HUDEP-2 (cell line): ENCODE data around the gene ICAM2.
"Not testable (repeated sequence)": the region's sequence is repeated elsewhere in the genome, so short reads cannot be mapped to it uniquely, and the experiment has no call there.

Experiments
- DNase-seq, 76 experiments: peaks; one replicate each; lab custom pipeline; 2025; ENCODE audit not compliant: unreplicated experiment in 76 of 76; lab: John Stamatoyannopoulos, UW

Gene ICAM2

GRCh38 chr17:63998050-63998720 lies 22.2 kb downstream of the ICAM2 start, which contains the start of gene PRR29:
Gene PRR29, plus strand, starts transcription at chr17:63998351. Its CDS starts 14 bp downstream, at chr17:63998365.
- peak in 31 of 76 experiments; percentile 10 to 57 (median 25) for DNase-seq

- no peak for DNase-seq
These were observed 22.9 kb downstream of the ICAM2 start for GRCh38 chr17:63997341-63998048.

GRCh38 chr17:63996430-63997182 lies 23.8 kb downstream of the ICAM2 start:
- no peak for DNase-seq

- DNase-seq, result no peak
These were observed 24.8 kb downstream of the ICAM2 start for GRCh38 chr17:63995626-63996025.

GRCh38 chr17:63993368-63993985 lies 27.0 kb downstream of the ICAM2 start:
- no peak for DNase-seq

- DNase-seq, result no peak
These were observed 28.8 kb downstream of the ICAM2 start for GRCh38 chr17:63991611-63992010.

GRCh38 chr17:63989622-63990345 lies 30.6 kb downstream of the ICAM2 start:
- no peak for DNase-seq

- DNase-seq, result no peak
These were observed 31.5 kb downstream of the ICAM2 start for GRCh38 chr17:63988741-63989621.

GRCh38 chr17:63988127-63988478 lies 32.3 kb downstream of the ICAM2 start:
- no peak for DNase-seq

- no peak for DNase-seq
These were observed 33.0 kb downstream of the ICAM2 start for GRCh38 chr17:63987221-63988126.

GRCh38 chr17:63986821-63987220 lies 33.6 kb downstream of the ICAM2 start:
- DNase-seq, result no peak

- no peak for DNase-seq
These were observed 34.9 kb downstream of the ICAM2 start for GRCh38 chr17:63985387-63986140.

GRCh38 chr17:63984651-63985386 lies 35.6 kb downstream of the ICAM2 start:
- DNase-seq, result peak in 63 of 76 experiments; percentile 3 to 79 (median 48)

GRCh38 chr17:63984236-63984635 lies 36.2 kb downstream of the ICAM2 start:
- no peak for DNase-seq

- no peak for DNase-seq
These were observed 37.1 kb downstream of the ICAM2 start for GRCh38 chr17:63983320-63983719.

- DNase-seq, result not testable (repeated sequence)
These were observed 37.8 kb downstream of the ICAM2 start for GRCh38 chr17:63982641-63983040.
